ENCODE results near the gene PRKCE. TPM values are rescaled to one million over a fixed set of nuclear protein-coding genes. Genes with fewer than 3 reads are reported as not detected.

Gene PRKCE
- total RNA-seq, 2 donors from 2014 or later = 5.8 to 18.1 TPM

DNA sequence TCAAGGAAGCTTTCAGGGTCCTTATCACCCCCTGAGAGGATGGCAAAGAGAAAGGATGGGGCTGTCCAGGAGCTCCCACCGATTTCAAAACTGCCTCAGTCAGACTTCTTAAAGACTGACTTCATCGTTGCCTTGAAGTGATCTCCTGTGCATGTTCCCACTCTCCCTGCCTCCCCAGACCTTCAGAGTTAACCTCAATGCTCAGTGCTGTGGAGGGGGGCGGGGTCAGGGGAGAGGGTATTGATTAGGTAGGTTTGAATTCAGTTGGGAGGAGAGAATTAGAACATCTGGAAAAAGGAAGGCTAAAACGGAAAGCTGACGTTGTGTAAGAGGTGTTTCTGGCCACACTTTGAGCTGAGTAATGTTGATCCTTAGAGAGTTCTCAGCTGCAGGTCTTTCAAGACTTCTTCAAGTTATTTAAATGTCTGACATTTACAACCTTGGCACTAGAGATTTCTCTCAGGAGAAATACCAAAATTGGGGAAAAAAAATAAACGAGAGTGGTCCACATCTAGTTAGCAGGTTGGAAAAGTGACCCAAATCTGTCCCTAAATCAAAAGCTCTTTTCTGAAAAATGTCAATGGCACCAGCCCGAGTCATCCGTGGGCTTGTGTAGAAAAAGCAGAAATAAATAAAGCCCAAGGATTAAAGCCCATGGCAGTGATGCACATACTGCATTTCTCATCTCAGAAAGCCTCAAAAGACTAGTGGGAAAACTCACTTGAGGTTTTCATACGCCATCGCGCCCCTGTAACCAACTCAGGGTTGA, 511.0 kb downstream of the PRKCE start:
- no peaks in the 10 kb centered on the region for H3K9me3 ChIP-seq
- TF ChIP-seq CTCF (IDR thresholded peaks at IDR 0.05) = no peak
- H3K4me3 ChIP-seq = no peak overlapping the region
- no peaks in the 10 kb centered on the region for H3K36me3 ChIP-seq
- no peaks in the 10 kb centered on the region for H3K27me3 ChIP-seq (replicated peaks; ENCODE audit: insufficient read depth)
- ATAC-seq (ENCODE audit: insufficient number of reproducible peaks, low FRiP score, low read depth) = peak; percentile 30
- peaks cover 30 to 54% of the 10 kb centered on the region in 2 donors for H3K4me1 ChIP-seq (ENCODE audit: control insufficient read depth in 1 of 2, low read depth in 2 of 2)
- no peak for DNase-seq (ENCODE audit: low spot score)
- H3K27ac ChIP-seq = peak overlapping the region; percentile 71 to 72

DNA sequence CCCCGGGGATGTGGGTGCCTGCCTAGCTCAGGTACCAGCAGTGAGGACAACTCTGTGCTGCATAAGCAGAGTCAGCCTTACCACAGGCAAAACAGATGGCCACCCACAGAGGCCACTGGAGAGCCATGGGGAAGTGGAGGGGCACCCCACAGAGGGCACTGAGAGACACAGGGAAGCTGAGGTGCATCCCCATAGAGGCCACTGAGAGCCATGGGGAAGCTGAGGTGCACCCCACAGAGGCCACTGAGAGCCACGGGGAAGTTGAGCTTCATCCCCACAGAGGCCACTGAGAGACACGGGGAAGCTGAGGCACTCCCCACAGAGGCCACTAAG, 511.6 kb downstream of the PRKCE start:
- no peak overlapping the region for H3K4me3 ChIP-seq
- peaks cover 24 to 48% of the 10 kb centered on the region in 2 donors for H3K4me1 ChIP-seq (ENCODE audit: control insufficient read depth in 1 of 2, low read depth in 2 of 2)
- DNase-seq (ENCODE audit: low spot score) (no peak), ATAC-seq (ENCODE audit: insufficient number of reproducible peaks, low FRiP score, low read depth) (no peak)
- H3K27me3 ChIP-seq (replicated peaks; ENCODE audit: insufficient read depth) = no peaks in the 10 kb centered on the region
- peak overlapping the region; percentile 71 to 72 for H3K27ac ChIP-seq
- H3K9me3 ChIP-seq = no peaks in the 10 kb centered on the region
- H3K36me3 ChIP-seq = no peaks in the 10 kb centered on the region
- no peak for TF ChIP-seq CTCF (IDR thresholded peaks at IDR 0.05)

DNA sequence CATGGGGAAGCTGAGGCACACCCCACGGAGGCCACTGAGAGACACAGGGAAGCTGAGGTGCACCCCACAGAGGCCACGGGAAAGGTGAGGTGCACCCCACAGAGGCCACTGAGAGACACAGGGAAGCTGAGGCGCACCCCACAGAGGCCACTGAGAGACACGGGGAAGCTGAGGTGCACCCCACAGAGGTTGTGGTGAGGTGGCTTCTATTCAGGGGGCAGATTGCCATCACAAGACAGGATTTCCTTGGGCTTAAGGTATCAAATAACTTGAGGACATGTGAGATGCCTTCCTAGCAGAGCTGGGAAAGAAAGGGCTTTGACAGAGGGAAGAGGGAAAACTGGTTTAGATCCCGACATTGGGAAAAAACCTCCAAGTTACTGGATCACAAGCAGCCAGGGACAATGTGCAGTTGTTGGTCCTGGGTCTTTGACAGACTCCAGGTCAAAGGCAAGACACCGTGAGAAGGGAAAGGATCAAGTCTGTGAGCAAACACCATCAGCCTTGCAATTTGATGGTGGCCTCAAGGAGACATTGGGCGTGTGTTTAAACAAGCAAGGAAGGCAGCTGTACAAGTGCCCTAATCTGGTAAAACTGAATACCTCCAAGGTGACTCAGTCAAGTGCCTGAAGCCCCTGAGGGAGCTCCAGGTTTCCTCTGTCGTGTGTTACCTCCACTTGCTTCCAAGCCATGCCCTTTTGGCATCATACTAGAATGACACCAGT, 512.5 kb downstream of the PRKCE start:
- Histone ChIP-seq H3K4me1 (ENCODE audit: control insufficient read depth in 1 of 2, low read depth in 2 of 2) (peaks cover 24 to 46% of the 10 kb centered on the region in 2 donors), H3K27me3 (replicated peaks; ENCODE audit: insufficient read depth) (no peaks in the 10 kb centered on the region), H3K4me3 (no peak overlapping the region), H3K27ac (peak overlapping the region; percentile 72 to 81), H3K9me3 (no peaks in the 10 kb centered on the region), H3K36me3 (no peaks in the 10 kb centered on the region)
- no peak for TF ChIP-seq CTCF (IDR thresholded peaks at IDR 0.05)
- no peak for ATAC-seq (ENCODE audit: insufficient number of reproducible peaks, low FRiP score, low read depth)
- no peak for DNase-seq (ENCODE audit: low spot score)

DNA sequence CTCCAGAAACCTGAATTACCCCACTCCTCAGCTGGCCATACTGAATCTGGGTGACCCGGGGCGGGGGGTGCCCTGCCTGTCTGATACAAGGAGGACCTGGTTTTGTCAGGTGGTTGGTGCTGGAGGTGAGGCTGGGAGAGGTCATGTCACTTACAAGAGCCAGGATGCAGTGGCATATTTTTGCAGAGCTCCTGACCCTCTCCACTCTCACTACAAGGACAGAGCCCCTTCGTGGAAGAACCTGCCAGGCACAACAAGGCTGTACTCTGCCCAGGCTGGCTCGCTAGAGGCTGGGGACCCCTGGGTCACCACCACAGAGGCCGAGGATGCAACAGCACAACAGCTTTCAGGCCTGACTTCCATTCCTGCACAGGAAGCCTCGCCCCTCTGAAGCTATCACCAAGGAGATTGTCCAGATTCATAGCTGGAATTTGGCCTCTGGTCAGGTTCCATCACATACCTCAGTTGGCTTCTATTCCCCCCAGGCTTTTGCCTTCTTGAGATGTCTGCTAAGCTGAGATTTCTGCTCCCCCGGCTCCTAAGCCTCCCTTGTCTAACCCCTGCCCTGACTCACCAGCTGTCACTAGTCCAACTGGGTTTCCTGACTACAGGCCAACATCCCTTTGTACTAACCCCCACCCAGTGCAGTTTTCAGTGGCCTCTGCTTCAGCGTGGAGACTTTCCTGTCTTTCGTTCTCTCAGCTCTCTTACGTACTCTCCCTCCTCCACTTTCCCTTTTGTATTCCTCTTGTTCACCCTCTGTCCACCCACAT, 513.2 kb downstream of the PRKCE start:
- peak; percentile 75 for DNase-seq (ENCODE audit: low spot score)
- Histone ChIP-seq H3K36me3 (no peaks in the 10 kb centered on the region), H3K27me3 (replicated peaks; ENCODE audit: insufficient read depth) (no peaks in the 10 kb centered on the region), H3K27ac (peak overlapping the region; percentile 72 to 81), H3K4me3 (peak overlapping the region; percentile 32), H3K9me3 (no peaks in the 10 kb centered on the region), H3K4me1 (ENCODE audit: control insufficient read depth in 1 of 2, low read depth in 2 of 2) (peaks cover 24 to 52% of the 10 kb centered on the region in 2 donors)
- ATAC-seq (ENCODE audit: insufficient number of reproducible peaks, low FRiP score, low read depth) = peak; percentile 86
- TF ChIP-seq CTCF (IDR thresholded peaks at IDR 0.05) = no peak

GRCh38 chr2:46165916-46166315, 514.4 kb downstream of the PRKCE start:
- Histone ChIP-seq H3K4me1 (ENCODE audit: control insufficient read depth in 1 of 2, low read depth in 2 of 2) (peaks cover 28 to 62% of the 10 kb centered on the region in 2 donors), H3K36me3 (no peaks in the 10 kb centered on the region), H3K27ac (no peak overlapping the region), H3K27me3 (replicated peaks; ENCODE audit: insufficient read depth) (no peaks in the 10 kb centered on the region), H3K9me3 (no peaks in the 10 kb centered on the region), H3K4me3 (no peak overlapping the region)
- ATAC-seq (ENCODE audit: insufficient number of reproducible peaks, low FRiP score, low read depth) (no peak), DNase-seq (ENCODE audit: low spot score) (no peak)
- TF ChIP-seq CTCF (IDR thresholded peaks at IDR 0.05) = no peak
